ENCODE data around the gene TRMO.

DNA sequence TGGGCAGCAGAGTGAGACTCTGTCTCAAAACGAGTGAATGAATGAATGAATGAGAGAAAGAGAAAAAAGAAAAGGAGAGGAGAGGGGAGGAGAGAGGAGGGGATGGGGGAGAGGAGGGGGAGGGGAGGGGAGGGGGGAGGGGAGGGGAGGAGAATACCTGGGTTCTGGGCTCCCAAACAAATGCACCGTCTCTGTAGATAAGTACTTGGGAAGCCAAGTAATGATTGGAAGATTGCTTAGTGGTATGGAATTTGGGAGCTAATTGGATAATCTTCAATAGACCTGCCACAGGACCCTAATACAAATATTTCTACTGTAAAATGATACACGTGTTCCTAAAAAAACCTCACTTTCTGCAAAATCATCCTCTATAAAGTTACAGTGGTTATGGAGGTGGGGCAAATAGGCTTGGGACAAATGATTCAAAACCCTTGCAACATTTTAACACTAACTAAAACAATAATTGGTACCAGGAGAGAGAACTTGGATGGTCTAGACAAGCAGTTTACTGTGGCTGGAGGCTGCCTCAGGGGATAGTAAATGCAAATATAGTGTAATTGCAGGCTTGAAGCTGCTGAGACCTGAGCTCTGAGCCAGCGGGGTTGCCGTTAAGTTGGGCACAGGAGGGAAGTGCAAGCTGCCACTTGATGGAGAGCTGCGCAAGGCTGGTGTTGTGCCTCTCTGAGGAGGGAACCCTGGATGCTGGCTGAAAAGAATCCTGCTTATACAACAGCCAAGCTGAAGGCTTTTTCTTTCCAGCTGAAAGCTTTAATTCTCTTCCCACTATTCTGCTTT is 12.2 kb upstream of the TRMO start:
- TF ChIP-seq, protein P1, sequence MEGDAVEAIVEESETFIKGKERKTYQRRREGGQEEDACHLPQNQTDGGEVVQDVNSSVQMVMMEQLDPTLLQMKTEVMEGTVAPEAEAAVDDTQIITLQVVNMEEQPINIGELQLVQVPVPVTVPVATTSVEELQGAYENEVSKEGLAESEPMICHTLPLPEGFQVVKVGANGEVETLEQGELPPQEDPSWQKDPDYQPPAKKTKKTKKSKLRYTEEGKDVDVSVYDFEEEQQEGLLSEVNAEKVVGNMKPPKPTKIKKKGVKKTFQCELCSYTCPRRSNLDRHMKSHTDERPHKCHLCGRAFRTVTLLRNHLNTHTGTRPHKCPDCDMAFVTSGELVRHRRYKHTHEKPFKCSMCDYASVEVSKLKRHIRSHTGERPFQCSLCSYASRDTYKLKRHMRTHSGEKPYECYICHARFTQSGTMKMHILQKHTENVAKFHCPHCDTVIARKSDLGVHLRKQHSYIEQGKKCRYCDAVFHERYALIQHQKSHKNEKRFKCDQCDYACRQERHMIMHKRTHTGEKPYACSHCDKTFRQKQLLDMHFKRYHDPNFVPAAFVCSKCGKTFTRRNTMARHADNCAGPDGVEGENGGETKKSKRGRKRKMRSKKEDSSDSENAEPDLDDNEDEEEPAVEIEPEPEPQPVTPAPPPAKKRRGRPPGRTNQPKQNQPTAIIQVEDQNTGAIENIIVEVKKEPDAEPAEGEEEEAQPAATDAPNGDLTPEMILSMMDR (IDR thresholded peaks at IDR 0.05; ENCODE audit: insufficient read depth, low read length) = no peak
- TF ChIP-seq, protein P2, sequence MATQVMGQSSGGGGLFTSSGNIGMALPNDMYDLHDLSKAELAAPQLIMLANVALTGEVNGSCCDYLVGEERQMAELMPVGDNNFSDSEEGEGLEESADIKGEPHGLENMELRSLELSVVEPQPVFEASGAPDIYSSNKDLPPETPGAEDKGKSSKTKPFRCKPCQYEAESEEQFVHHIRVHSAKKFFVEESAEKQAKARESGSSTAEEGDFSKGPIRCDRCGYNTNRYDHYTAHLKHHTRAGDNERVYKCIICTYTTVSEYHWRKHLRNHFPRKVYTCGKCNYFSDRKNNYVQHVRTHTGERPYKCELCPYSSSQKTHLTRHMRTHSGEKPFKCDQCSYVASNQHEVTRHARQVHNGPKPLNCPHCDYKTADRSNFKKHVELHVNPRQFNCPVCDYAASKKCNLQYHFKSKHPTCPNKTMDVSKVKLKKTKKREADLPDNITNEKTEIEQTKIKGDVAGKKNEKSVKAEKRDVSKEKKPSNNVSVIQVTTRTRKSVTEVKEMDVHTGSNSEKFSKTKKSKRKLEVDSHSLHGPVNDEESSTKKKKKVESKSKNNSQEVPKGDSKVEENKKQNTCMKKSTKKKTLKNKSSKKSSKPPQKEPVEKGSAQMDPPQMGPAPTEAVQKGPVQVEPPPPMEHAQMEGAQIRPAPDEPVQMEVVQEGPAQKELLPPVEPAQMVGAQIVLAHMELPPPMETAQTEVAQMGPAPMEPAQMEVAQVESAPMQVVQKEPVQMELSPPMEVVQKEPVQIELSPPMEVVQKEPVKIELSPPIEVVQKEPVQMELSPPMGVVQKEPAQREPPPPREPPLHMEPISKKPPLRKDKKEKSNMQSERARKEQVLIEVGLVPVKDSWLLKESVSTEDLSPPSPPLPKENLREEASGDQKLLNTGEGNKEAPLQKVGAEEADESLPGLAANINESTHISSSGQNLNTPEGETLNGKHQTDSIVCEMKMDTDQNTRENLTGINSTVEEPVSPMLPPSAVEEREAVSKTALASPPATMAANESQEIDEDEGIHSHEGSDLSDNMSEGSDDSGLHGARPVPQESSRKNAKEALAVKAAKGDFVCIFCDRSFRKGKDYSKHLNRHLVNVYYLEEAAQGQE (IDR thresholded peaks at IDR 0.05; ENCODE audit: insufficient replicate concordance, low read depth) = no peak
